HG02943 (cell line): ENCODE measurements around the gene PABPN1L.

ENCODE experiments used
- ATAC-seq: cut with Tn5 transposase; IDR thresholded peaks from one replicate; pipeline ENCODE4 v1.9.1; 2021; ENCODE audit warnings: mild to moderate bottlenecking, low read depth, moderate library complexity; ENCODE audit not compliant: unreplicated experiment

PABPN1L gene

GRCh38 chr16:88871730-88872416, 5.4 kb upstream of the PABPN1L start:
- ATAC-seq, result no peak

- ATAC-seq, result no peak
Measured at GRCh38 chr16:88871349-88871702, 4.9 kb upstream of the PABPN1L start.

- ATAC-seq, result no peak
Measured at GRCh38 chr16:88870608-88871348, 4.3 kb upstream of the PABPN1L start.

GRCh38 chr16:88869673-88869980, 3.2 kb upstream of the PABPN1L start:
- ATAC-seq, result no peak

GRCh38 chr16:88868974-88869672, 2.7 kb upstream of the PABPN1L start:
- ATAC-seq, result no peak

GRCh38 chr16:88867581-88868246, 1.3 kb upstream of the PABPN1L start:
- no peak for ATAC-seq

GRCh38 chr16:88865742-88866141, 718 bp downstream of the PABPN1L start:
- ATAC-seq, result no peak

- ATAC-seq, result no peak
Measured at GRCh38 chr16:88865310-88865709, 1.1 kb downstream of the PABPN1L start.

GRCh38 chr16:88864521-88864920, 1.9 kb downstream of the PABPN1L start:
- no peak for ATAC-seq

GRCh38 chr16:88864099-88864498, 2.4 kb downstream of the PABPN1L start:
- ATAC-seq, result no peak

GRCh38 chr16:88863426-88863825, 3.0 kb downstream of the PABPN1L start:
- no peak for ATAC-seq

GRCh38 chr16:88862968-88863367, 3.5 kb downstream of the PABPN1L start:
- no peak for ATAC-seq

- ATAC-seq, result no peak
Measured at GRCh38 chr16:88861359-88861758, 5.1 kb downstream of the PABPN1L start.

- no peak for ATAC-seq
Measured at GRCh38 chr16:88859381-88860091, 6.9 kb downstream of the PABPN1L start.

GRCh38 chr16:88857728-88858339, 8.6 kb downstream of the PABPN1L start:
- ATAC-seq, result peak; percentile 37

- ATAC-seq, result peak; percentile 74
Measured at GRCh38 chr16:88856828-88857727, 9.4 kb downstream of the PABPN1L start, which contains the start of the genes GALNS and TRAPPC2L. Gene GALNS (minus strand): TSS chr16:88856947. CDS start chr16:88856877, 70 bp downstream. Gene TRAPPC2L (plus strand): TSS chr16:88857127. CDS start chr16:88857151, 24 bp downstream.

- ATAC-seq, result no peak
Measured at GRCh38 chr16:88856122-88856827, 10.2 kb downstream of the PABPN1L start.

- no peak for ATAC-seq
Measured at GRCh38 chr16:88855736-88856121, 10.7 kb downstream of the PABPN1L start.
